Activated CD4-positive, alpha-beta T cell treated with anti-CD3 and anti-CD28 coated beads for 1 hour (primary cell): Measurements from ENCODE around the gene NT5DC3.

Experiments used
- DNase-seq: peaks from one replicate; pipeline ENCODE4 v3.0.0-alpha.2; 2020

NT5DC3 gene

DNA sequence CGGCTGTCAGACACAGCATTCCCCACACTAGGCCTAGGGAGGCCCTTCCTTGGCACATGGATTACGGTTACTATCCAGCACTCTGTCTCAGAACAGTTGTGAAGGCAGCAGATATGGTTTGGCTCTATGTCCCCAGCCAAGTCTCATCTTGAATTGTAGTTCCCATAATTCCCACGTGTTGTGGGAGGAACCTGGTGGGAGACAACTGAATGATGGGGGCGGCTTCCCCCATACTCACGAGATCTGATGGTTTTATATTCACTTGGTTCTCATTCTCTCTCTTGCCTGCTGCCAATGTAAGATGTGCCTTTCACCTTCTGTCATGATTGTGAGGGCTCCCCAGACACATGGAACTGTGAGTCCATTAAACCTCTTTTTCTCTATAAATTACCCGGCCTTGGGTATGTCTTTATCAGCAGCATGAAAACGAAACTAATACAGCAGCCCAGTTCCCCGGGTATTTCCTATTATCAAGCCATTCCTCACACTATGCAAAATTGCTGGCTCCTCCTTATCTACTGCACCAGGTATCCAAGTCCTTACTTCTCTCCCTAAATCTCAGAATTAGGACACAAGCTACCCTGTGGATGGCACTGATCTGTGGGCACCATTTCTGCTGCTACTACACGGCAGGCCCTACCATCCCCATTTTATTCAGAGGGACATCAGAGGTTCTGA lies 33.3 kb downstream of the NT5DC3 start:
- DNase-seq: no peak

DNA sequence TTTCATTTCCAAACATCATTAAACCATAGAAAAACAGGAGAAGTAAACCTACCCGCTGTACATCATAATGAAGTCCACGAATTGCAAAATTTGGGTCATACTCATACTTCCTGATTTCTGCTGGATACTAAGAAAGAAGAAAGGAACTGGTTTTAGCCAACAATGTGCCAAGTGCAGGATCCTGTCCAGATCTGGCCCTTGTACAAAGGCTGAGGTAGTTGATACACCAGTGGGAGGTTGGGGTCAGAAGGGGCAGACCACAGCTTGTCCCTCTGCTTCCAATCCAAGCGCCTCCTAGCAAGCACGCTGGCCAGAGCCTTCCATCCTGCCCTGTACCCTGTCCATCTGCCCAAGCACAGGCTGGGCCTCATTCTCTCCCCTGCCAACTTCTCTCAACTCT lies 34.2 kb downstream of the NT5DC3 start:
- no peak for DNase-seq

DNA sequence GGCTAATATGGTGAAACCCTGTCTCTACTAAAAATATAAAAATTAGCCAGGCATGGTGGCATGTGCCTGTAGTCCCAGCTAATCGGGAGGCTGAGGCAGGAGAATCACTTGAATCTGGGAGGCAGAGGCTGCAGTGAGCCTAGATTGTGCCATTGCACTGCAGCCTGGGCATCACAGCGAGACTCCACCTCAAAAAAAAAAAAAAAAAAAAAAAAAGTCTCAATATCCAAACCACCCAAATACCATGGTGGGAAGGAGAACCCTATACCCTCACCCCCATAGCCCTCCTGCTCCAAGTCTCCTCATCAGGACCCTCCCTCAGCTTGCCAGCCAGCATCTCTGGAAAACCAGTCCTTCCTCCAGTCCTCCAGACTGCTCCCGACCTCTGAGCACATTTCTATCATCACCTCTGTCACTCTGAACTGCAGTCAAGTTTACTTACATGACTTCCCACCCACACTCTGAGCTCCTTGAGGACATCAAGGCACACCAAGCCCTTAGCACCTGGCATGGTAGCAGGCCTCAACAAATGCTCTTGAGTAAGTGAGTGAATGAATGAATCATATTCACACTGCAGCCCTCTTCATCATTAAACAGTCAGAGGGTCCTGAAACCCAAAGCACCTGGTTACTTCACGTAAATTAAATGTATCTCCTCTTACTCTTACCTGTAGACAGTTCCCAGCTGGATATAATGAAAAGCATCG lies 35.2 kb downstream of the NT5DC3 start:
- DNase-seq: no peak

- no peak for DNase-seq
Observed at GRCh38 chr12:103803847-103804246, 37.2 kb downstream of the NT5DC3 start.

DNA sequence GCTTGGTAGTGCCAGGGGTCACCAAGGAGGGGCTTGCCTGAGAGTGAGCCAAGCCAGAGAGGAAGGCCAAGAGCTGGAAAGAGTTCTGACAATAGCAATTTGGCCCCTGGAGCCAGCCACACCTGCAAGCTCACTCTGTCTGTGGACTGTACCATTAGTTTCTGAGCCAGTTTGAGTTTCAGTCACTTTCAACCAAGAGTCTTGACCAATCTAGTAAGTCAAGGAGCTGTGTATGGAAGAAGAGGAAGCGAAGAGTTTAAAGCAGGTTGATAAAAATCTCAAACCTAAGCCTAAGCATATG lies 38.5 kb downstream of the NT5DC3 start:
- DNase-seq: no peak

DNA sequence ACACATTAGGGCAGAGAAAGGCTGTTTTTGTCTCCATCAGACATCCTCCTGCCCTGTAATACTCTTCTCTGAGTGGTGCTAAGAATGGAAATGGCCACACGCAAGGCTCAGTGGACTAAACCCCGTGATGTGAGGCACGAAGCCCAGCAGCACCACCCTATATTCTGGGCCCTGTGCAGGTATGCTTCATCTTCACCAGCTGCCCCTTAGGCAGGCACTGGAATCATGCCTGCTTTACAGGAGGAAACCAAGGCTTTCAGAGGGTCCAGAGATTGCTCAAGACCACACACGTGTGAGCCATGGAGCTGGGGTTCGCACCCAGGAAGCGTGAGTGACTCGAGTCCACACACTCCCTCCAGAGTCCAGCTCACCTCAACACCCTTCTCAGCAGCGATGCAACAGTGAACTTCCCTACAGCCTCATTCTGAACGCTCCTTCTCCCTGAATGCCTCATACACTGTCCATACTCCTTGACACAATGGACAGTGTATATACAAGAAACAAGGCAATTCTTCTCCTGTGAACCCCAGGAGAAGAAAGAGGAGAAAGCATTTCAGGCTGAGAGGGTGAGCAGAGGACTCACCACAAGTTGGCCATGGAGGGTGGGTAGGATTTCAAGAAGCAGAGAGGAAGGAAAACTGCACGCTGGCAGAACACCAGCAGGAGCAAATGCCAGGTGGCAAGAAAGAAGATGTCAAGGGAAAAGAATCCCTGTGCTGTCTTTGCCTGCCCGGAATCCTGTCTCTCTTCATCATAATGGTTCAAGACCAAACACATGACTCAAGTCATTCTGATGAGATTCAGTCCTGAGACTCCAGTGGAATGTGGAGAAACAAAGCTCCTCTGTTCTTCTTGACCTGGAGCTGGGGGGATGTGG lies 39.1 kb downstream of the NT5DC3 start:
- DNase-seq: no peak

GRCh38 chr12:103799857-103800771 lies 40.9 kb downstream of the NT5DC3 start:
- DNase-seq: no peak

- no peak for DNase-seq
Observed at GRCh38 chr12:103799504-103799856, 41.6 kb downstream of the NT5DC3 start.

DNA sequence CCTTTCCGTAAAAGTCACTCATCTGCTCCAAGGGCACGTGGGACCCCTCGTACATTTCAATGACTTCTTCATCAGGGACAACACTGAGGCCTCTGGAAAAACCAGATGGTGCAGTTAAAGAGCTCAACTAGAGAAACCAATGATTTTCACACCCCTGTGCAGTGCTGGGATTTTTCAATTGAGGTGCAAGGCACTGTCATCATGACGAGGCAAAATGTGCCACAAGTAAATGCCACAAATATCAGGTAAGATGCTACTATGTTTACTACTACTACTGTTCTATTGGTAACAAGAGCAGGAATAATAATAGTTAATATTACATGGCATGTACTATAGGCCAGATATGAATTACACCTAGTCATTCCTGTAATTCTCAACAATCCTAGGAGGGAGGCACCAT lies 42.4 kb downstream of the NT5DC3 start:
- no peak for DNase-seq

GRCh38 chr12:103794309-103795213 lies 46.5 kb downstream of the NT5DC3 start:
- DNase-seq: no peak

DNA sequence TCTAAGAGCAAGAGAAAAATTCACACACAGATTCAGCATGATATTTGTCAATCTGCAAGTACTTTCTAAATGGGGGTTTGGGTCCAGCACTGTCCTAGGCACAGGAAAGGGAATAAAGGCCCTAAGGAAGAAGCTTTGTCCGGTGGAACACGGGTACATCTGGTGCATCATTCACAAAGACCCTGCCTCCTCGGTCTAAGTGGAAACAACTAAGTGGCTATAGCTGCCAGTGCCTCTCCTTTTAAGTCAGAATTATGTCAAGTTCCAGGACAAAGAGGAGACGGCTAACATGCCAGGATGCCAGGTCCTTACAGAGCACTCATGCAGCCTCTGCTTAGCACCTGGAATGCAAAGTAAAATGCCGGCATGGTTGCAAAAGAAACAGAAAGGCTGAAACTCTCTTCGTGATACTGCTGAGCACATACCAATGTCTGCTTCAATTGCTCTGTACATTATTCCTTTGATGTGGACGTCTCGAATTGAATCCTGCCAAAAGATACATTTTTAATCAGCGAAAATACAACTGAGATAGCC lies 47.5 kb downstream of the NT5DC3 start:
- DNase-seq: no peak

DNA sequence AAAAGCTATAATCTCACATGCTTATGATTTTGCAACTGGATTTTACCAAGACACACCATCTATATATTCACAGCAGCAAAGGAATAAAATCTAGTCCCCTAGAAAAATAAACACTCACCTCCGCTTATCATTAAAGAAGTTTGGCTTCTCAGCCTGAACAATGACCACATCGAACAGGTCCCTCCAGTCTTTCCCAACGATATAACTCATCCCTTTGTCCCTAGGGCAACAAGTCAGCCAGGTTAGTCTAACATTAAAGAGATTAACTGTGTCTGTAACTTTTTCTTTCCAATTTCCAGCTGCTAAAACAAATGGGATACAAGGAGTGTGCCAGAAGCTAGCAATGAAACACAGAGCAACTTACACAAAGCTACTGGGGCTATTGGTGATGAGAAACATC lies 48.0 kb downstream of the NT5DC3 start:
- DNase-seq: no peak

GRCh38 chr12:103791350-103791920 lies 49.6 kb downstream of the NT5DC3 start:
- DNase-seq: no peak

DNA sequence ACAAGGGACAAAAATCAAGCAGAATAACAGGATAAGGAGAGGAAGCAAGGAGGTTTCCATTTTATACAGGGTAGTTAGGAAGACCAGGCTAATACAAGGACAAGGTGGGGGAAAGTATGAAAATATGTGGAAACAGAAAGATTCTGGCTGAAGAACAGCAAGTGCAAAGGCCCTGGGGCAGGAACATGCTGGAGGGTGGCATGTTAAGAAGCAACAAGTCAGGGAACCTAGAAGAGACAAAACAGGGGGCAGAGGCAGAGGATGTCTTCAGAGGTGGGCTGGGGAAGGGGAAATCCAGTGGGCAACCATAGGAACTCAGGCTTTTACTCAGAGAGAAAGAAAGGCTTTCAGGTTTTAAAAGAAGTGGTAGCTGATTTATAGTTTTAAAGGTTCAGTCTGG lies 54.8 kb downstream of the NT5DC3 start:
- no peak for DNase-seq

DNA sequence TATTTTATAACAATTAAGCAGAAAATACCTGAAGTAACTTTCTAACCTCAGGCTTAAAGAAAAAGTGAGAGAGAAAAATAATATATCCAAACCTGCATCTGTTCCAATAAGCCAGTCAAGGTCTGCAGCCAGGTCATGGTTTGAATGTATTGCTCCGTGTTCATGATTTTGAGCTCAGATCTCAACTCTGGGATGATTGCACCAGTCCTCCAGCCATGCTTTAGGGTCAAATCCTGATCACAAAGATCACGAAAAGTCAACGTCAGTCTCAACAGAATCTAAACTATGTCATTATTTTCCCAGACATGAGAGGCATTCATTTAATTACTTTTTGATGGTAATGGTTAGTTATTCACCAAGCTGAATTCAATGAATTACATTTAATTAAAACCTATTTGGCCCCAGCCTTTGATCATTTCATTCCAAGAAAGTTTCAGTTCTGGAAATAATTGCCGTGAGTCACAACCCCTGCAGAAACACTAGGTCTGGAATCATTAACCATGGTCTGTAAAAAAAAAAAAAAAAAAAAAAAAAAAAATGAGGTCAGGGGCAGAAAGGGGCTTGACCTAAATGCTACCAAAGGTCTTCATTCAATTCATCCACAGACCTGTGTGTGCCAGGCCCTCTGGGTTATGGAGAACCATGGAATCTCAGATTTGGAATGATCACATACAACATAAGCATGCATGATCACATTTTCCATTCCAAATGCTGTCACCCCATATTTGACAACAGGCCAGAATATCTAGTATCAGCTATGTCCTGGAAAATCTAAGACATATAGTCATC lies 55.6 kb downstream of the NT5DC3 start:
- DNase-seq: no peak

GRCh38 chr12:103783744-103784664 lies 57.0 kb downstream of the NT5DC3 start:
- no peak for DNase-seq

GRCh38 chr12:103782399-103782798 lies 58.6 kb downstream of the NT5DC3 start:
- no peak for DNase-seq

- no peak for DNase-seq
Observed at GRCh38 chr12:103780992-103781391, 60.0 kb downstream of the NT5DC3 start.

DNA sequence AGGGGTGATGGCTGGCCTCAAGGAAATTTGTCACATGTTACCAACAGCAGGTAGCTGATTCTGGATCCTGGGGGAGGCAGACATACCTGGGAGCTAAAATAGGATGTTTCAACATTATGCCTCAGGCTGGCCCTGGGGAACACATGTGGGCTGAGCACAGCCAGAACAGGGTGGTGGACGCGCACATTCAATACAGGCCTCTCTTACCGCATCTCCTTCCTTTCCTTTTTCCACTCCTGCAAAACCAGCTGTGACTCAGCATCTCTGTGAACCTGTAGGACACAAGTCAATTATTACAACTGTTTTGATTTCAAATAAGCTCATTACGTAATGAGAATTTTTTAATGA lies 61.0 kb downstream of the NT5DC3 start:
- DNase-seq: no peak
